Panc1 (cell line): Measurements from ENCODE around the gene OTOF. TPM values are rescaled to one million over a fixed set of nuclear protein-coding genes. Genes with fewer than 3 reads are reported as not detected.

Experiments used
- ATAC-seq: fragments of 200-7000 bp; cut with Tn5 transposase; 2 replicates; pipeline ENCODE4 v1.9.1; 2020; ENCODE audit warnings: mild to moderate bottlenecking, moderate library complexity
- BruUV-seq: library from RNA; stranded (reverse); fragments of 400-500 nt; replicated peaks from 2 replicates; lab custom pipeline; 2021; lab: Mats Ljungman, UMichigan
- CTCF ChIA-PET: fragments of 300-600 bp; sonication (Branson Sonifier 250); formaldehyde crosslinking; loops from one replicate; lab custom pipeline; 2022; ENCODE audit warnings: antibody characterized with exemption; lab: Charles Lee
- POLR2A ChIA-PET: fragments of 300-600 bp; sonication (Branson Sonifier 250); formaldehyde crosslinking; loops from one replicate; lab custom pipeline; 2022; ENCODE audit warnings: antibody characterized with exemption; lab: Charles Lee
- DNase-seq: peaks from one replicate; pipeline ENCODE4 v3.0.0-alpha.2; 2010; ENCODE audit warnings: low read depth, low spot score
- H3K27ac ChIP-seq: 2 replicates; pipeline ENCODE4 v1.5.1; 2011; ENCODE audit warnings: mild to moderate bottlenecking, low read length, inconsistent platforms
- H3K27me3 ChIP-seq: fragments of 200-500 bp; sonication (Bioruptor generic); 2 replicates; pipeline ENCODE4 v1.6.0; 2014; ENCODE audit warnings: low read length, inconsistent platforms; ENCODE audit not compliant: control insufficient read depth, insufficient read depth
- H3K36me3 ChIP-seq: fragments of 200-500 bp; sonication (Bioruptor generic); 2 replicates; pipeline ENCODE4 v1.5.1; 2014; ENCODE audit warnings: inconsistent platforms, mild to moderate bottlenecking, low read length, moderate library complexity; ENCODE audit not compliant: control insufficient read depth, insufficient read depth
- H3K4me1 ChIP-seq: 2 replicates; pipeline ENCODE4 v1.5.1; 2011; ENCODE audit warnings: inconsistent platforms, mild to moderate bottlenecking, low read length, moderate library complexity; ENCODE audit not compliant: control insufficient read depth, insufficient read depth
- H3K4me3 ChIP-seq, 2 experiments: 2 replicates each; pipeline ENCODE4 v1.5.1; 2011 to 2012; ENCODE audit warnings: low read depth in 2 of 2, low read length in 2 of 2, mild to moderate bottlenecking in 2 of 2, inconsistent platforms in 1 of 2, moderate library complexity in 1 of 2
- H3K9me3 ChIP-seq: fragments of 200-500 bp; sonication (Bioruptor generic); 2 replicates; pipeline ENCODE4 v1.5.1; 2014; ENCODE audit warnings: low read depth, mild to moderate bottlenecking, inconsistent platforms, low read length, moderate library complexity; ENCODE audit not compliant: control insufficient read depth, insufficient read depth
- CTCF ChIP-seq: fragments of 450-650 bp; IDR thresholded peaks from 2 replicates; pipeline ENCODE4 v1.5.1; 2017; ENCODE audit warnings: mild to moderate bottlenecking
- POLR2AphosphoS5 ChIP-seq: IDR thresholded peaks from 2 replicates; pipeline ENCODE4 v1.6.1; 2012; ENCODE audit warnings: mild to moderate bottlenecking, low read depth, low read length, moderate library complexity
- REST ChIP-seq, 2 experiments: IDR thresholded peaks; 2 replicates each; pipeline ENCODE4 v1.6.1; 2011 to 2012; ENCODE audit warnings: low read depth in 2 of 2, control low read depth in 1 of 2, low read length in 1 of 2, mild to moderate bottlenecking in 1 of 2, moderate library complexity in 1 of 2; ENCODE audit not compliant: insufficient read depth in 1 of 2
- SIN3A ChIP-seq: IDR thresholded peaks from 2 replicates; pipeline ENCODE4 v1.6.1; 2012; ENCODE audit warnings: low read depth, mild to moderate bottlenecking, low read length, moderate library complexity, borderline replicate concordance; ENCODE audit not compliant: insufficient read depth
- TCF7L2 ChIP-seq: IDR thresholded peaks from 2 replicates; pipeline ENCODE4 v1.6.1; 2011; ENCODE audit warnings: mild to moderate bottlenecking, low read depth, low read length, inconsistent platforms
- in situ Hi-C: cut with HindIII; loops from 2 replicates; pipeline ENCODE4 v1.10.0; 2016; ENCODE audit warnings: low sequenced_read_pairs, low pct_unique_long_range_greater_than_20kb
- intact Hi-C: fragments of 100-400 bp; cut with micrococcal nuclease; formaldehyde crosslinking; loops from one replicate; pipeline ENCODE4 v1.10.0; 2022; ENCODE audit not compliant: unreplicated experiment
- total RNA-seq: library from RNA; stranded (reverse); gene quantifications from one replicate; pipeline ENCODE4 v1.2.1, GENCODE V29; 2021; ENCODE audit not compliant: unreplicated experiment

The OTOF gene
- total RNA-seq, 1 experiment from 2014 or later: 0.41 TPM

DNA sequence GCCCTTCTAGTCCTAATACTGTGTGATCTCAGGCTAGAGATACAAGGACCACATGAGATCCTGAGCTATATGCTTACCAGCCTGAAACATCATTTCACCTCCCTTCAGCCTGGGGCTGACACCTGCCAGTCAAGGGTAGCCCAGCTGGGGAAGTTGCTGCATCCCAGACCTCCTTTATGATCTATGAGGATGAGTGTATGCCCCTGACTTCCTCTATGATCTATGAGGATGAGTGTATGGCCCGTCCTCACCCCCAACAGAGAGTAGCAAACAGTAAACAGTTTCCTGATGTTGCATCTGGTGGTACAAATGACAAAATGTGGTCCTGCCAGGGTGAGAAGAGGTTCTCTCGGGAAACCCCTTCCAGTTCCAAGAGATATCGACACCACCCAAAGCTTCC lies 8.9 kb upstream of the OTOF start:
- TF ChIP-seq REST (IDR thresholded peaks at IDR 0.05; ENCODE audit: insufficient read depth in 1 of 2, low read depth in 2 of 2, low read length in 1 of 2) (no peak), POLR2AphosphoS5 (no peak), TCF7L2 (no peak), SIN3A (no peak), CTCF (no peak)
- no peaks in the 10 kb centered on the region for H3K9me3 ChIP-seq
- H3K4me1 ChIP-seq: no peaks in the 10 kb centered on the region
- intact Hi-C loops (no loop called here), in situ Hi-C loops (no loop called here)
- no peaks in the 10 kb centered on the region for H3K36me3 ChIP-seq
- no peaks in the 10 kb centered on the region for H3K27me3 ChIP-seq
- ChIA-PET CTCF (no interaction called here), POLR2A (no interaction called here)
- BruUV-seq: no TSS peak
- no peak overlapping the region for H3K27ac ChIP-seq
- ATAC-seq (no peak), DNase-seq (no peak)
- H3K4me3 ChIP-seq: no peak overlapping the region

- H3K27ac ChIP-seq: no peak overlapping the region
- BruUV-seq: no TSS peak
- no peaks in the 10 kb centered on the region for H3K9me3 ChIP-seq
- no peaks in the 10 kb centered on the region for H3K36me3 ChIP-seq
- POLR2A ChIA-PET: interaction anchor here (0.7 kb wide), 1 partner anchor 10 kb away, joined by 13 read pairs; no protein-coding TSS in a partner anchor
- intact Hi-C loops (no loop called here), in situ Hi-C loops (no loop called here)
- ATAC-seq: no peak
- DNase-seq: no peak
- CTCF ChIA-PET: interaction anchor here (0.5 kb wide), 1 partner anchor 96 kb away, joined by 3 read pairs; no protein-coding TSS in a partner anchor
- no peaks in the 10 kb centered on the region for H3K27me3 ChIP-seq
- TF ChIP-seq CTCF (no peak), REST (IDR thresholded peaks at IDR 0.05; ENCODE audit: insufficient read depth in 1 of 2, low read depth in 2 of 2, low read length in 1 of 2) (no peak), TCF7L2 (no peak), SIN3A (no peak), POLR2AphosphoS5 (no peak)
- H3K4me3 ChIP-seq: no peak overlapping the region
- no peaks in the 10 kb centered on the region for H3K4me1 ChIP-seq
Observed at GRCh38 chr2:26485725-26486418, 7.9 kb upstream of the OTOF start.
